Activated T-cell treated with anti-CD3 and anti-CD28 coated beads for 4 hours (primary cell): Measurements from ENCODE around the gene SRRM4.

Source experiments
- DNase-seq: peaks from one replicate; pipeline ENCODE4 v3.0.0-alpha.2; 2020

SRRM4 gene

GRCh38 chr12:119175081-119175480 is 193.7 kb downstream of the SRRM4 start:
- DNase-seq, result no peak

- no peak for DNase-seq
These were observed 195.1 kb downstream of the SRRM4 start for GRCh38 chr12:119176267-119177055.

GRCh38 chr12:119177056-119177325 is 195.7 kb downstream of the SRRM4 start:
- no peak for DNase-seq

GRCh38 chr12:119177724-119178380 is 196.5 kb downstream of the SRRM4 start:
- no peak for DNase-seq

GRCh38 chr12:119178544-119179334 is 197.4 kb downstream of the SRRM4 start, which contains the start of gene HSPB8:
TSS of gene HSPB8 (plus strand) at chr12:119178931. CDS start at chr12:119179313, 382 bp downstream.
- DNase-seq, result no peak

GRCh38 chr12:119179335-119180021 is 198.1 kb downstream of the SRRM4 start:
- DNase-seq, result no peak

- no peak for DNase-seq
These were observed 199.2 kb downstream of the SRRM4 start for GRCh38 chr12:119180380-119181040.

GRCh38 chr12:119181202-119181601 is 199.9 kb downstream of the SRRM4 start:
- DNase-seq, result no peak

- no peak for DNase-seq
These were observed 200.6 kb downstream of the SRRM4 start for GRCh38 chr12:119181944-119182343.

GRCh38 chr12:119182701-119183493 is 201.6 kb downstream of the SRRM4 start:
- no peak for DNase-seq

GRCh38 chr12:119183942-119184695 is 202.8 kb downstream of the SRRM4 start:
- DNase-seq, result no peak

GRCh38 chr12:119195256-119195655 is 213.9 kb downstream of the SRRM4 start:
- DNase-seq, result no peak

- no peak for DNase-seq
These were observed 217.1 kb downstream of the SRRM4 start for GRCh38 chr12:119198440-119198839.

- no peak for DNase-seq
These were observed 219.3 kb downstream of the SRRM4 start for GRCh38 chr12:119200601-119201000.

- no peak for DNase-seq
These were observed 220.6 kb downstream of the SRRM4 start for GRCh38 chr12:119201789-119202543.

- no peak for DNase-seq
These were observed 221.2 kb downstream of the SRRM4 start for GRCh38 chr12:119202544-119202943.

- no peak for DNase-seq
These were observed 222.8 kb downstream of the SRRM4 start for GRCh38 chr12:119204131-119204530.

GRCh38 chr12:119204671-119205285 is 223.4 kb downstream of the SRRM4 start:
- no peak for DNase-seq

- DNase-seq, result no peak
These were observed 225.2 kb downstream of the SRRM4 start for GRCh38 chr12:119206348-119207062.
